Measurements from ENCODE around the gene NBPF3. TPM values are rescaled to one million over a fixed set of nuclear protein-coding genes. Genes with fewer than 3 reads are reported as not detected.
"Not testable (repeated sequence)": the region's sequence is repeated elsewhere in the genome, so short reads cannot be mapped to it uniquely, and the experiment has no call there.

NBPF3 gene
- total RNA-seq, 2 donors from 2014 or later, result 9.6 to 29.3 TPM

DNA sequence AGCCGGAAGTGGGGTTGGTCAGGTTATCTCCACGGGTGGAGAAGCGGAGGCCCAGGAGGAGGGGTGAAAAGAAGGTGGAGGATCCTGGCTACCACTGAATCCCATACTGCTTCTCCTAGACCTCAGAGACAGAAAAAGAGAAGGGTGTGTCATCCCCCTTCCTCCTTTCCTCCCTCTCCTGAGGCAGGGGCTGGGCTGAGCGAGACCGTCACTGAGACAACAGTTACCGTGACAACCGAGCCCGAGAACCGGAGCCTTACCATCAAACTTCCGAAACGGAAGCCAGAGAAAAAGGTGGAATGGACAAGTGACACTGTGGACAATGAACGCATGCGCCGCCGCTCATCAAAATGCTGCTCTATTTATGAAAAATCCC, 42.1 kb upstream of the NBPF3 start:
- WGBS, 2 donors, result 56 to 67% methylated on average over 15 of the region's 15 CpGs
- intact Hi-C loops (cut with DNase I), result no loop called here
- H3K36me3 ChIP-seq (replicated peaks in 1 of 2; ENCODE audit: insufficient read depth in 1 of 2, low read depth in 2 of 2), result no peaks in the 10 kb centered on the region
- no peak overlapping the region for H3K27ac ChIP-seq
- no peaks in the 10 kb centered on the region for H3K9me3 ChIP-seq
- no peak for ATAC-seq
- H3K4me3 ChIP-seq, result no peak overlapping the region
- H3K4me1 ChIP-seq, result no peaks in the 10 kb centered on the region
- no peaks in the 10 kb centered on the region for H3K27me3 ChIP-seq
- no peak for DNase-seq
- TF ChIP-seq POLR2A (IDR thresholded peaks at IDR 0.05), result no peak
- TF ChIP-seq, protein P1, sequence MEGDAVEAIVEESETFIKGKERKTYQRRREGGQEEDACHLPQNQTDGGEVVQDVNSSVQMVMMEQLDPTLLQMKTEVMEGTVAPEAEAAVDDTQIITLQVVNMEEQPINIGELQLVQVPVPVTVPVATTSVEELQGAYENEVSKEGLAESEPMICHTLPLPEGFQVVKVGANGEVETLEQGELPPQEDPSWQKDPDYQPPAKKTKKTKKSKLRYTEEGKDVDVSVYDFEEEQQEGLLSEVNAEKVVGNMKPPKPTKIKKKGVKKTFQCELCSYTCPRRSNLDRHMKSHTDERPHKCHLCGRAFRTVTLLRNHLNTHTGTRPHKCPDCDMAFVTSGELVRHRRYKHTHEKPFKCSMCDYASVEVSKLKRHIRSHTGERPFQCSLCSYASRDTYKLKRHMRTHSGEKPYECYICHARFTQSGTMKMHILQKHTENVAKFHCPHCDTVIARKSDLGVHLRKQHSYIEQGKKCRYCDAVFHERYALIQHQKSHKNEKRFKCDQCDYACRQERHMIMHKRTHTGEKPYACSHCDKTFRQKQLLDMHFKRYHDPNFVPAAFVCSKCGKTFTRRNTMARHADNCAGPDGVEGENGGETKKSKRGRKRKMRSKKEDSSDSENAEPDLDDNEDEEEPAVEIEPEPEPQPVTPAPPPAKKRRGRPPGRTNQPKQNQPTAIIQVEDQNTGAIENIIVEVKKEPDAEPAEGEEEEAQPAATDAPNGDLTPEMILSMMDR (IDR thresholded peaks at IDR 0.05), result no peak

DNA sequence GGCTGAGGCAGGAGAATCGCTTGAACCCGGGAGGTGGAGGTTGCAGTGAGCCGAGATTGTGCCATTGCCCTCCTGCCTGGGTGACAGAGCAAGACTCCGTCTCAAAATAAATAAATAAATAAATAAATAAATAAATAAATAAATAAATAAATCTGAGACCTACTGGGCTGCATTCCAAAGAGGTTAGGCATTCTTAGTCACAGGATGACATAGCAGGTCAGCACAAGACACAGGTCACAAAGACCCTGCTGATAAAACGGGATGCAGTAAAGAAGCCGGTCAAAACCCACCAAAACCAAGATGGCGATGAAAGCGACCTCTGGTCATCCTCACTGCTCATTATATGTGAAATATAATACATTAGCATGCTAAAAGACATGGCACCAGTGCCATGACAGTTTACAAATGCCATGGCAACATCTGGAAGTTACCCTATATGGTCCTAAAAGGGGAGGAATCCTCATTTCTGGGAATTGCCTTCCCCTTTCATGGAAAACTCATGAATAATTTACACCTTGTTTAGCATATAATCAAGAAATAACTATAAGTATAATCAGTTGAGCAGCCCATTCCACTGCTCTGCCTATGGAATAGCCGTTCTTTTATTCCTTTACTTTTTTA, 38.1 kb upstream of the NBPF3 start:
- H3K4me1 ChIP-seq; H3K4me3 ChIP-seq; H3K9me3 ChIP-seq; H3K36me3 ChIP-seq (replicated peaks in 1 of 2; ENCODE audit: insufficient read depth in 1 of 2, low read depth in 2 of 2); DNase-seq; intact Hi-C loops (cut with DNase I); H3K27ac ChIP-seq; ATAC-seq; H3K27me3 ChIP-seq: not testable (repeated sequence)
- whole genome bisulfite sequencing, 2 donors, result 84 to 88% methylated on average over 9 of the region's 9 CpGs

DNA sequence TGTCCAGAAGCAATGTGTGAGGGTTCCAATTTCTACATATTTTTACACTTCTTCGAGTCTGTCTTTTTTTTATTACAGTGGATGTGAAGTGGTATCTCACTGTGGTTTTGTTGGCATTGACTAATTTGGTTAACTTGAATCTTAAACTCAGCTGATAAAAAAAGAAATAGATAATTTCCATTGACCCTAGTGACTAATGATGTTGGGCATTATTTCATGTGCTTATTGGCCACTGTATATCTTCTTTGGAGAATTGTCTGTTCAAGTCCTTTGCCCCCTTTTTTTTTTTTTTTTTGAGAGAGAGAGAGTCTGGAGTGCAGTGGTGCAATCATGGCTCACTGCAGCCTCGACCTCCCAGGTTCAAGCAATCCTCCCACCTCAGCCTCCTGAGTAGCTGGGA, 33.3 kb upstream of the NBPF3 start:
- Histone ChIP-seq H3K36me3 (replicated peaks in 1 of 2; ENCODE audit: insufficient read depth in 1 of 2, low read depth in 2 of 2) (no peaks in the 10 kb centered on the region), H3K27me3 (no peaks in the 10 kb centered on the region), H3K9me3 (no peaks in the 10 kb centered on the region), H3K27ac (no peak overlapping the region), H3K4me3 (no peak overlapping the region), H3K4me1 (peaks cover 4% of the 10 kb centered on the region)
- intact Hi-C loops (cut with DNase I), result no loop called here
- DNase-seq (no peak), ATAC-seq (no peak)
- WGBS, 2 donors, result 75 to 83% methylated on average over 2 of the region's 2 CpGs
- TF ChIP-seq POLR2A (IDR thresholded peaks at IDR 0.05), result no peak
- TF ChIP-seq, protein P1 (IDR thresholded peaks at IDR 0.05), result no peak

DNA sequence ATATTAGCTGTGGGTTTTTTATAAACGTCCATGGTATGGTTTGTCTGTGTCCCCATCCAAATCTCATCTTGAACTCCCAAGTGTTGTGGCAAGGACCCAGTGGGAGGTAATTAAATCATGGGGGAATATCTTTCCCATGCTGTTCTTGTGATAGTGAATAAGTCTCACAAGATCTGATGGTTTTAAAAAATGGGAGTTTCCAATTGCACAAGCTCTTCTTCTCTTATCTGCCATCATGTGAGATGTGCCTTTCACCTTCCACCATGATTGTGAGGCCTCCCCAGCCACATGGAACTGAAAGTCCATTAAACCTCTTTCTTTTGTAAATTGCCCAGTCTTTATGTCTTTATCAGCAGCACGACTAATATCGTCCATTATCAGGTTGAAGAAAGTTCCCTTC, 30.0 kb upstream of the NBPF3 start:
- peaks cover 12% of the 10 kb centered on the region for H3K4me1 ChIP-seq
- H3K27ac ChIP-seq; H3K9me3 ChIP-seq; H3K27me3 ChIP-seq; DNase-seq; ATAC-seq; intact Hi-C loops (cut with DNase I); H3K4me3 ChIP-seq; H3K36me3 ChIP-seq (replicated peaks in 1 of 2; ENCODE audit: insufficient read depth in 1 of 2, low read depth in 2 of 2): not testable (repeated sequence)
- 25 to 31% methylated on average over 3 of the region's 3 CpGs for WGBS, 2 donors

DNA sequence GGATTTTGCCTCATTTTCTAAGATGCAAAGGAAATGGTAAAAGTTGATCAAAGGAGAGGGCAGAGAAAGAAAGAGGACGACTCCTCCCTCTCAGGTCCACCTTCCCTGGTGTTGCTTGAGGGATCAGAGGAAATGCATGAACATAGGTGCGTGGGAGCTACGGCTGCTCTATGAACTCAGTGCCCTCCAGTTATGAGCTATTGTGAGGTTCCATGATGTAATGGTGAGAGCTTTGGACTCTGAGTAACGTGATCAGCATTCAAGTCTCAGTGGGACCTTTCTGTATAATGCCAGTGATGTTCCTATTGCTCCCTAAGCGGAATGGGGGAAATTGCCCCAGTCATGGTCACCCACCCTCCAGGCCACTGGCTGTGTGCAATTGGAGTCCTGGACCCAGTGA, 25.9 kb upstream of the NBPF3 start:
- TF ChIP-seq, protein P1 (IDR thresholded peaks at IDR 0.05), result no peak
- TF ChIP-seq POLR2A (IDR thresholded peaks at IDR 0.05), result no peak
- intact Hi-C loops (cut with DNase I), result no loop called here
- no peaks in the 10 kb centered on the region for H3K9me3 ChIP-seq
- H3K27me3 ChIP-seq, result no peaks in the 10 kb centered on the region
- 90 to 98% methylated on average over 4 to 5 of the region's 5 CpGs for WGBS, 2 donors
- ATAC-seq (no peak), DNase-seq (no peak)
- H3K27ac ChIP-seq, result no peak overlapping the region
- H3K36me3 ChIP-seq (replicated peaks in 1 of 2; ENCODE audit: insufficient read depth in 1 of 2, low read depth in 2 of 2), result no peaks in the 10 kb centered on the region
- H3K4me1 ChIP-seq, result peaks cover 12% of the 10 kb centered on the region
- no peak overlapping the region for H3K4me3 ChIP-seq

DNA sequence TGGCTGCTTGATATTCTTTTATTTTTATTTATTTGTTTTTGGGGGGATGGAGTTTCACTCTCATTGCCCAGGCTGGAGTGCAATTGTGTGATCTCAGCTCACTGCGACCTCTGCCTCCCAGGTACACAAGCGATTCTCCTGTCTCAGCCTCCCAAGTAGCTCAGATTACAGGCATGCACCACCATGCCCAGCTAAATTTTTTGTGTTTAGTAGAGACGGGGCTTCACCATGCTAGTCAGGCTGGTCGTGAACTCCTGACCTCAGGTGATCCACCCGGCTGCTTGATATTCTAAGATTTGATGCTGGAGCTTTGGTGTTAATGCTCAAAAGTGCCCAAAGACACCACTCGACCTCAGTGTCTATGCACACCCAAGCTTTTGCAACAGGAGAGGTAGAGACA, 19.6 kb upstream of the NBPF3 start:
- ATAC-seq; H3K9me3 ChIP-seq; DNase-seq; H3K36me3 ChIP-seq (replicated peaks in 1 of 2; ENCODE audit: insufficient read depth in 1 of 2, low read depth in 2 of 2); H3K27me3 ChIP-seq; H3K4me3 ChIP-seq; H3K27ac ChIP-seq; intact Hi-C loops (cut with DNase I); H3K4me1 ChIP-seq: not testable (repeated sequence)
- WGBS, 2 donors, result 78 to 86% methylated on average over 6 of the region's 6 CpGs

DNA sequence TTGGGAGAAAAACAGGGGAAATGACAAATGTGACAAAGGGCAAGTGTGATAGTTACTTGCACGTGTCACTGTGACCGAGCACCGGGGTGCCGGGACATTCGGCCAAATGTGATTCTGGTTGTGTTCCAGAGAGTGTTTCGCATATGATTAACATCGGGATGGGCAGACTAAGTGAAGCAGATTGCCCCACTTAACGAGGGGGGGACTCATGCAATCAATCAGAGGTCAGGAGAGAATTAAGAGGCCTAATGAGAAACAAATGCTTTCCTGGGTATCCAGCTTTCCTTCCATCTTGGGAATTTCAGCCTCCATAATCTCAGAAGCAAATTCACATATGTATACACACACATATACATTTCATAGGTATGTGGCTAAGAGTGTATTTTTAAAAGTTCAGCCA, 18.6 kb upstream of the NBPF3 start:
- ATAC-seq; H3K9me3 ChIP-seq; H3K4me1 ChIP-seq; DNase-seq; H3K27ac ChIP-seq; intact Hi-C loops (cut with DNase I); H3K36me3 ChIP-seq (replicated peaks in 1 of 2; ENCODE audit: insufficient read depth in 1 of 2, low read depth in 2 of 2); H3K4me3 ChIP-seq; H3K27me3 ChIP-seq: not testable (repeated sequence)
- 62 to 64% methylated on average over 8 of the region's 8 CpGs for WGBS, 2 donors

DNA sequence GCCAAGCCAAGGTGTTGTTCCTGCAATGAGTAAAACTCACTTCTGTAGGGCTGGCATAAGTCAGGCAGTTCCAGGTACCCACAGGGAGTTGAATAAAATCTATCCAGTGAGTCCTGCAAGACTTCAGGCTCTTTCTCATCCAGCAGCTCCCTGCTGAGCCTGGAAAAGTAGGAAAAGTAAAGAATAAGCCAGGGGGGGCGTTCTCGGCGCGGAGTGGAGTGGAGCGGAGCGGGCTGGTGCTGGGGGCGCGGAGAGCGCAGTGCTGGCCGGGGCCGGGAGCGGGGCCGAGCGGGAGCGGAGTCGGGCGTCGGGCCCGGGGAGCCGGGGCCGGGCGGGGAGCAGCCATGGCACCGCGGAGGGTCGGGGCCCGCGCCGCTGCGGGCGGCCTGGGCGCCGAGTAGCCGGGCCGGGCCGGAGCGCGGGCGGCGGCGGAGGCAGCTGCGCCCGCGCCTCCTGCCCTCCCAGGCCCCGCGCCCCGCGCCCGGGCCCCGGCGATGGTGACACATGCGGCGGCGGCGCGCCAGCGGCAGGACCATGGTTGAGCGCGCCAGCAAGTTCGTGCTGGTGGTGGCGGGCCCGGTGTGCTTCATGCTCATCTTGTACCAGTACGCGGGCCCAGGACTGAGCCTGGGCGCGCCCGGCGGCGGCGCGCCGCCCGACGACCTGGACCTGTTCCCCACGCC, 12.0 kb upstream of the NBPF3 start:
- H3K9me3 ChIP-seq; H3K4me3 ChIP-seq; intact Hi-C loops (cut with DNase I); H3K36me3 ChIP-seq (replicated peaks in 1 of 2; ENCODE audit: insufficient read depth in 1 of 2, low read depth in 2 of 2); H3K27ac ChIP-seq; H3K4me1 ChIP-seq; H3K27me3 ChIP-seq: not testable (repeated sequence)
- peak; percentile 57 for ATAC-seq
- WGBS, 2 donors, result 10 to 23% methylated on average over 12 to 17 of the region's 74 CpGs
- peak in 2 of 4 donors; percentile 35 to 39 for DNase-seq

DNA sequence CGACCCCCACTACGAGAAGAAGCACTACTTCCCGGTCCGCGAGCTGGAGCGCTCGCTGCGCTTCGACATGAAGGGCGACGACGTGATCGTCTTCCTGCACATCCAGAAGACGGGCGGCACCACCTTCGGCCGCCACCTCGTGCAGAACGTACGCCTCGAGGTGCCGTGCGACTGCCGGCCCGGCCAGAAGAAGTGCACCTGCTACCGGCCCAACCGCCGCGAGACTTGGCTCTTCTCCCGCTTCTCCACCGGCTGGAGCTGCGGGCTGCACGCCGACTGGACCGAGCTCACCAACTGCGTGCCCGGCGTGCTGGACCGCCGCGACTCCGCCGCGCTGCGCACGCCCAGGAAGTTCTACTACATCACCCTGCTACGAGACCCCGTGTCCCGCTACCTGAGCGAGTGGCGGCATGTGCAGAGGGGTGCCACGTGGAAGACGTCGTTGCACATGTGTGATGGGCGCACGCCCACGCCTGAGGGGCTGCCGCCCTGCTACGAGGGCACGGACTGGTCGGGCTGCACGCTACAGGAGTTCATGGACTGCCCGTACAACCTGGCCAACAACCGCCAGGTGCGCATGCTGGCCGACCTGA, 11.4 kb upstream of the NBPF3 start:
- H3K27me3 ChIP-seq; H3K4me1 ChIP-seq; H3K27ac ChIP-seq; H3K4me3 ChIP-seq; H3K9me3 ChIP-seq; H3K36me3 ChIP-seq (replicated peaks in 1 of 2; ENCODE audit: insufficient read depth in 1 of 2, low read depth in 2 of 2); DNase-seq; intact Hi-C loops (cut with DNase I): not testable (repeated sequence)
- peak; percentile 78 for ATAC-seq
- 0% methylated on average over 1 of the region's 66 CpGs; no CpG with 5 or more reads in 1 of the 2 donors for WGBS, 2 donors
